Left hindlimb (tissue), 1 donor: ENCODE data around the gene CCNA2.

Experiments used
- DNase-seq: peaks from one replicate; pipeline ENCODE4 v3.0.0-alpha.2; 2018

The CCNA2 gene

DNA sequence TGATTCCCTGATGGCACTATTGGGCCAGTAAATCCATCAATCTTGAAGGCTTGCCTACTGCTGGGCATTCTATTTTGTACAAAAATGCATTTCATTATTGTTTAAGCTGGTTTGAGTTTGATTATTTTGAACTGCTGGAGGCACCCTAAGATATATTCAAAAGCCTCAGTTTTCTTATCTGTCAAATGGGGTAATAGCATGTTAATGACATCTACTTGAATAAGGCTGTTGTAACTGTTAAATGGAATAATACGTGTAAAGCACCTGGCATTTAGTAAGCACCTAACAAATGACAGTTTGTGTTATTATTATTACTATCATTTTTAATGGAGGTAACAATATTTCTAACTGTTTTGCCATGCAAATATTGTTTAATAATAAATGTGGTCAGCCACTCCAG lies 51.8 kb downstream of the CCNA2 start:
- DNase-seq = no peak

DNA sequence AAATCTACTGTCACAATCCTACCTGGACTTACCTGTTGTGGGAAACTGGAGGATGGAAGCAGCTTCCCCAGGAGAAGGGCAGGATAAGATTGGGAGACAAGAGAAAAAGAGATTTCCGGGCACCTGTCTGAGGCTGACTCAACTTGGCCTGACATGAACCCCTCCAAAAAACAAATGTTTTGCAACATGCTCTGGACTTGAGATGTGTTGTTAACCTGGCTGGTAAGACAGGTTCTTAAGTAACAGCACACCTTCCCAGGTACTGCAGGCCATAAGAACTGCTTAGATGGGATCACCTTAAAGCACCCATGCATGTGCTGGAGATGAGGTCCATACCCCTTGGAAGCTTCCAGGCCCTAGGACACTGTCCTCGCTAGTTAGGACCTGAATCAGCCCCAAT lies 54.3 kb downstream of the CCNA2 start:
- DNase-seq = no peak

DNA sequence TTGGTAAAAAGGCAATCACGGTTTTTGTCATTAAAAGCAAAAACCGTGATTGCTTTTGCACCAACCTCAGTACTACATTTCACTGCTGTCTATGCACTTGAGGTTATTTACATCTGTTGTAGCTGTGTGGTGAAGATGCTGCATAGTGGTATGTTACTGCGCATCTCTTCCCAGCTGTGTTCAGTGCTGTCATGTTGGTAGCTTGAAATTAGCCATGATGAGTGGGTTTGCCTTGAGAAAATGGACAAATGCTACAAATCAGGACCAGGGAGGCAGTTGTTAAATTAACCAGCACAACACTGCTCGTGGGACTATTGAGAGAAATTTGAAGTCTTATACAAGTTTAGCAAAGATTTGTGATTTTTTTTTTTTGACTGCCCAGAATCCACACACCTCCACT lies 56.5 kb downstream of the CCNA2 start:
- DNase-seq = no peak
